Osteocyte (in vitro differentiated cells): ENCODE results near the gene RHBDL3. TPM values are rescaled to one million over a fixed set of nuclear protein-coding genes. Genes with fewer than 3 reads are reported as not detected.
A peak's percentile ranks its signal among the peaks of the same experiment; 100 is the strongest.

Experiments
- DNase-seq: peaks from one replicate; pipeline ENCODE4 v3.0.0; 2021; ENCODE audit warnings: mixed read lengths; ENCODE audit not compliant: unreplicated experiment; ENCODE audit errors: extremely low spot score
- H3K27ac Mint-ChIP-seq: one replicate; pipeline ENCODE4 v1.8.0; 2021; ENCODE audit warnings: mild to moderate bottlenecking, mixed read lengths; ENCODE audit not compliant: unreplicated experiment
- H3K27me3 Mint-ChIP-seq: one replicate; pipeline ENCODE4 v1.8.0; 2021; ENCODE audit warnings: mixed read lengths; ENCODE audit not compliant: unreplicated experiment
- H3K36me3 Mint-ChIP-seq: one replicate; pipeline ENCODE4 v1.8.0; 2021; ENCODE audit warnings: mixed read lengths; ENCODE audit not compliant: unreplicated experiment
- H3K4me1 Mint-ChIP-seq: one replicate; pipeline ENCODE4 v1.8.0; 2021; ENCODE audit warnings: mixed read lengths; ENCODE audit not compliant: unreplicated experiment
- H3K4me3 Mint-ChIP-seq: one replicate; pipeline ENCODE4 v1.8.0; 2021; ENCODE audit warnings: mild to moderate bottlenecking, moderate library complexity, mixed read lengths; ENCODE audit not compliant: unreplicated experiment
- H3K9me3 Mint-ChIP-seq: one replicate; pipeline ENCODE4 v1.8.0; 2021; ENCODE audit warnings: mixed read lengths; ENCODE audit not compliant: unreplicated experiment
- total RNA-seq: library from RNA; stranded (reverse); gene quantifications from 2 replicates; pipeline ENCODE4 v1.2.1, GENCODE V29; 2021
- TF ChIP-seq, protein P1 (sequence below): fragments of 200-600 bp; sonication (generic); IDR thresholded peaks from 2 replicates; pipeline ENCODE4 v1.5.0; 2021; ENCODE audit warnings: antibody characterized with exemption, mild to moderate bottlenecking, moderate library complexity

Gene RHBDL3
- total RNA-seq, 1 donor from 2014 or later, result 0.11 TPM

- Mint-ChIP-seq H3K27ac (no peak overlapping the region), H3K36me3 (no peaks in the 10 kb centered on the region), H3K4me3 (no peak overlapping the region), H3K9me3 (no peaks in the 10 kb centered on the region), H3K4me1 (peaks cover 25% of the 10 kb centered on the region), H3K27me3 (peaks cover 80% of the 10 kb centered on the region)
- TF ChIP-seq, protein P1, sequence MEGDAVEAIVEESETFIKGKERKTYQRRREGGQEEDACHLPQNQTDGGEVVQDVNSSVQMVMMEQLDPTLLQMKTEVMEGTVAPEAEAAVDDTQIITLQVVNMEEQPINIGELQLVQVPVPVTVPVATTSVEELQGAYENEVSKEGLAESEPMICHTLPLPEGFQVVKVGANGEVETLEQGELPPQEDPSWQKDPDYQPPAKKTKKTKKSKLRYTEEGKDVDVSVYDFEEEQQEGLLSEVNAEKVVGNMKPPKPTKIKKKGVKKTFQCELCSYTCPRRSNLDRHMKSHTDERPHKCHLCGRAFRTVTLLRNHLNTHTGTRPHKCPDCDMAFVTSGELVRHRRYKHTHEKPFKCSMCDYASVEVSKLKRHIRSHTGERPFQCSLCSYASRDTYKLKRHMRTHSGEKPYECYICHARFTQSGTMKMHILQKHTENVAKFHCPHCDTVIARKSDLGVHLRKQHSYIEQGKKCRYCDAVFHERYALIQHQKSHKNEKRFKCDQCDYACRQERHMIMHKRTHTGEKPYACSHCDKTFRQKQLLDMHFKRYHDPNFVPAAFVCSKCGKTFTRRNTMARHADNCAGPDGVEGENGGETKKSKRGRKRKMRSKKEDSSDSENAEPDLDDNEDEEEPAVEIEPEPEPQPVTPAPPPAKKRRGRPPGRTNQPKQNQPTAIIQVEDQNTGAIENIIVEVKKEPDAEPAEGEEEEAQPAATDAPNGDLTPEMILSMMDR, result no peak
- no peak for DNase-seq
Observed at GRCh38 chr17:32266051-32266388, 388 bp downstream of the RHBDL3 start.

GRCh38 chr17:32266389-32267301, 1.0 kb downstream of the RHBDL3 start:
- H3K27me3 Mint-ChIP-seq, result peaks cover 81% of the 10 kb centered on the region
- TF ChIP-seq, protein P1, result no peak
- H3K9me3 Mint-ChIP-seq, result no peaks in the 10 kb centered on the region
- no peak overlapping the region for H3K27ac Mint-ChIP-seq
- H3K4me1 Mint-ChIP-seq, result peaks cover 19% of the 10 kb centered on the region
- no peak for DNase-seq
- H3K4me3 Mint-ChIP-seq, result peak overlapping the region; percentile 71
- H3K36me3 Mint-ChIP-seq, result no peaks in the 10 kb centered on the region

DNA sequence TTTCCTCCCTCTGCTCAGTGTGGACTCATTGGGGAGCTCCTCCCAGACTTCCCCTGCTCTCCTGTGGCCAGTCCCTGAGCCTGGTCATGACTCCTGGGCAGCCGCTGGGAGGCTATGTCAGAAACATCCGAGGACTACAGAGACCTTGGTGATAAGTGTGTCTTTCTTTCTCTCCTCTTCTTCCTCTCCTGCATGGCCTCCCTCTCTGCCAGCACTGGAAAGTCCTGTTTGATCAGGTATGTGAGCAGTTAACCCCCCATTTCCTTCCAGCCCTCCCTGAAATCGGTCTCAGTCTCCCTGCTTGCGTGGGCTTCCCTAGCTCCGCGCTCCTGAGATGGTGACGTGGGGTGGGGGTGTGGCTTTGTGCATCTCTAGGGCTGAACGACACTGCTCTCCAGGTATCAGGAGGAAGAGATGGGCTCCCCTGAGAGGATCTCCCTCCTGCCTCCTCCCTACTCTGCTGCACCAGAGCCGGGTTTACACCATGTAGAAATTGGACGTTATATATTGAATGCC, 2.1 kb downstream of the RHBDL3 start:
- H3K27me3 Mint-ChIP-seq, result peaks cover 82% of the 10 kb centered on the region
- DNase-seq, result no peak
- TF ChIP-seq, protein P1, result no peak
- H3K9me3 Mint-ChIP-seq, result no peaks in the 10 kb centered on the region
- peak overlapping the region; percentile 56 for H3K4me3 Mint-ChIP-seq
- no peak overlapping the region for H3K27ac Mint-ChIP-seq
- H3K36me3 Mint-ChIP-seq, result no peaks in the 10 kb centered on the region
- H3K4me1 Mint-ChIP-seq, result peaks cover 19% of the 10 kb centered on the region

DNA sequence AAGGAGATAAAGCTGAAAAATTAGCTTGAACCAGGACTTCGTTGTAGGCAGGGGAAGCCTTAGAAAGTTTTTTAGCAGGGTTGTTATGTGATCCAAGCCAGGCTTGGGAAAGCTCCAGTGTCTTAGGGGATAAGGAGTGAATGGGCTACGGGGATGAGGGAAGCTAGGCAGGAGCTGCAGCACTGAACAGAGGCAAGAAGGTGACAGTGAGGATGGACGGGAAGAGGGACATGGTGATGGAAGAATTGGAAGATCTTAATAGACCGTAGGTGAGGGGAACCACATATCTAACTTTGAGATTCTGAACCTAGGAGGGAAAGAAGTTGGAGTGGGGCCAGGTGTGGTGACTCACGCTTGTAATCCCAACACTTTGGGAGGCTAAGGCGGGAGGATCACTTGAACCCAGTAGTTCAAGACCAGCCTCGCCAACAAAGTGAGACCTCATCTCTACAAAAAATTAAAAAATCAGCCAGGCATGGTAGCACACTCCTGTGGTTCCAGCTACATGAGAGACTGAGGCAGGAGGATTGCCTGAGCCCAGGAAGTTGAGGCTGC, 3.2 kb downstream of the RHBDL3 start:
- Mint-ChIP-seq H3K36me3 (no peaks in the 10 kb centered on the region), H3K27me3 (peaks cover 74% of the 10 kb centered on the region), H3K27ac (no peak overlapping the region), H3K9me3 (no peaks in the 10 kb centered on the region), H3K4me3 (no peak overlapping the region), H3K4me1 (peaks cover 19% of the 10 kb centered on the region)
- TF ChIP-seq, protein P1, result no peak
- DNase-seq, result no peak

- Mint-ChIP-seq H3K27me3 (peaks cover 69% of the 10 kb centered on the region), H3K36me3 (no peaks in the 10 kb centered on the region), H3K4me3 (no peak overlapping the region), H3K4me1 (peaks cover 18% of the 10 kb centered on the region), H3K27ac (no peak overlapping the region), H3K9me3 (no peaks in the 10 kb centered on the region)
- DNase-seq, result no peak
- TF ChIP-seq, protein P1, result no peak
Observed at GRCh38 chr17:32269377-32269776, 3.7 kb downstream of the RHBDL3 start.
